Measurements from ENCODE around the gene MAJIN.

MAJIN gene

DNA sequence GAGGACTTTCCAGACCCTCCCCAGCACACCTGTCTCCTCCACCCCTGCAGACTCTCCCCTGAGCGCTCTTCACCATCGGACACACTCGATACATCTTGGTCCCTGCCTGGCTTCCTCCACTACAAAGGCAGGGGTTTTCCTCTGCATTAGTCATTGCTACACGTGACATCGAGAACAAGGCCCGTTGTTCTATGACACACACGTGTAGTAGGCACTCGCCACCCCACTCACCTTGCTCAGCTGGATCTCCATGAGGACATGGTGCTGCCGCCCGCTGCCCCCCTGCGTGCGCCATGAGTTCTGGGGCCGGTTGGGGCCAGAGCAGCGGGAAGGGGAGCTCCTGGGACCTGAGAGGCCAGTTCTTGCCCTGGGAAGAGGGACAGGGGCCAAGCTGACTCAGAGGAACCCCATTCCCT, 71.6 kb downstream of the MAJIN start:
- no peak overlapping the region for H3K4me3 ChIP-seq (replicated peaks; ENCODE audit: low read depth, low read length)
- TF ChIP-seq, protein P1, sequence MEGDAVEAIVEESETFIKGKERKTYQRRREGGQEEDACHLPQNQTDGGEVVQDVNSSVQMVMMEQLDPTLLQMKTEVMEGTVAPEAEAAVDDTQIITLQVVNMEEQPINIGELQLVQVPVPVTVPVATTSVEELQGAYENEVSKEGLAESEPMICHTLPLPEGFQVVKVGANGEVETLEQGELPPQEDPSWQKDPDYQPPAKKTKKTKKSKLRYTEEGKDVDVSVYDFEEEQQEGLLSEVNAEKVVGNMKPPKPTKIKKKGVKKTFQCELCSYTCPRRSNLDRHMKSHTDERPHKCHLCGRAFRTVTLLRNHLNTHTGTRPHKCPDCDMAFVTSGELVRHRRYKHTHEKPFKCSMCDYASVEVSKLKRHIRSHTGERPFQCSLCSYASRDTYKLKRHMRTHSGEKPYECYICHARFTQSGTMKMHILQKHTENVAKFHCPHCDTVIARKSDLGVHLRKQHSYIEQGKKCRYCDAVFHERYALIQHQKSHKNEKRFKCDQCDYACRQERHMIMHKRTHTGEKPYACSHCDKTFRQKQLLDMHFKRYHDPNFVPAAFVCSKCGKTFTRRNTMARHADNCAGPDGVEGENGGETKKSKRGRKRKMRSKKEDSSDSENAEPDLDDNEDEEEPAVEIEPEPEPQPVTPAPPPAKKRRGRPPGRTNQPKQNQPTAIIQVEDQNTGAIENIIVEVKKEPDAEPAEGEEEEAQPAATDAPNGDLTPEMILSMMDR (IDR thresholded peaks at IDR 0.05; ENCODE audit: low read length, missing control alignments) = no peak
- DNase-seq (ENCODE audit: low read depth) = no peak

DNA sequence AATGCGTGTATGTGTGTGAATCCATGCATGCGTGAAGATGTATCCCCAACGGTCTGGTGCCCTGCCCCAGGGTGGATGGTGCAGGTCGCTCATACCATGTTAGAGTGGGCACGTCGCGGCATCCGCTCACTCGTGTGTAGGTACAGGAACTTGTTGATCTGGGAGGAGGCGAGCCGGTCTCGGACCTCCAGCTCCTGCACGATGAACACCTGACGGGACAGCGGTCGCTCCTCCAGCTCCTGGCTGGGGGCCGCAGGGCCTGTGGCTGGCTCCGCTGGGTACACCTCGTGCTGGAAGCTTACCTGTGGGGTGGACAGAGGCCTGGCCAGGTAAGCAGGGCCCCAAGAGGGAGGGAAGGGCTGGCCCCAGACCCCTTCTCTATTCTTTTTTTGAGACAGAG, 73.4 kb downstream of the MAJIN start:
- no peak for DNase-seq (ENCODE audit: low read depth)
- H3K4me3 ChIP-seq (replicated peaks; ENCODE audit: low read depth, low read length) = no peak overlapping the region
- TF ChIP-seq, protein P1 (IDR thresholded peaks at IDR 0.05; ENCODE audit: low read length, missing control alignments) = no peak

DNA sequence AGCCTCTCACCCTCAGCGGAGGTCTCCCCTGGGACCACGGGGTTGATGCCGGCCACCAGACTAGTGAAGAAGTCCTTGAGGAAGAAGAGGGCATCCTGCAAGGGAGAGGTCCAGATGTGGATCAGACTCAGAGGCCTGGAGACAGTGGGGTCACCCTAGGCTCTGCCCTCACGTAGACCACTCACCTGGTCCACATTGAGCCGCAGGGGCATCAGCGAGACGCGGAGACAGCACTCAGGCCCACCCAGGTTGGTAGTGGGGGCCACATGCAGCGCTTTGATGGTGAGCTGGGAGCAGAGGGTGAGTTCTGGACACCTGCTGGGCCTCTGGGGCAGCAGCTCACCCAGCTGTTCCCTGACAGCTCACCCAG, 73.8 kb downstream of the MAJIN start:
- H3K4me3 ChIP-seq (replicated peaks; ENCODE audit: low read depth, low read length) = no peak overlapping the region
- no peak for DNase-seq (ENCODE audit: low read depth)
- TF ChIP-seq, protein P1 (IDR thresholded peaks at IDR 0.05; ENCODE audit: low read length, missing control alignments) = no peak

DNA sequence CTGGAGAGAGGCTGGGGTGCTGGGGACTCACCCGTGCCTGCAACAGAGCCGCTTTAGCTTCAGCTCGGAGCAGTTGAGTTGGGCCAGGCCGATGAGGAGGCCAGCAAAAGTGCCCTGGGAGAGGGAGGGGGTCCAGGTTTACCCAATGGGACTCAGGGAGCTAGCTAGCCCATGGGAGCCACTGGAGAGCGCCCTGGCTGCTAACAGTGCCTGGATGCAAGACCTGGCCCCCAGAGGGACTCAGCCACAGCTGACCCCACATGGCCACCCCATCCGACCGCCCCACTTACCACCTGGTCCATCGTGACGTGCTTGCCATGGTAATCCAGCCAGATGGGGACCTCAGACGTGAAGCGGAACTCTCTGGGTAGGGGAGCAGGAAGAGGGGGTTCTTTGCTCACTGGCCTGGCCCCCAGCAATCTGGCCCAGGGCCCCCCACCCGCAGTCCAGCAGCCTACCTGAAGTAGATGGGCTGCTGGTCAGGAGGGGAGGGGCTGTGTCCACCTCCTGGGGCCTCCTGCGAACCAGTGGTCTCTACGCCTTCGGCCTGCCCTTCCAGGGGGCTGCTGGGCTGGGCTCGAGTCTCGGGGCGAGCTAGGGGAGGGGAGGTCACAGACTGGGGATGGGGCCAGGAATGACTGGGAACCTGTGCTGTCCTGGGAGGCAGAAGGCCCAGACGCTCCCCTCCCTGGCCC, 74.4 kb downstream of the MAJIN start:
- no peak for DNase-seq (ENCODE audit: low read depth)
- TF ChIP-seq, protein P1 (IDR thresholded peaks at IDR 0.05; ENCODE audit: low read length, missing control alignments) = no peak
- no peak overlapping the region for H3K4me3 ChIP-seq (replicated peaks; ENCODE audit: low read depth, low read length)

DNA sequence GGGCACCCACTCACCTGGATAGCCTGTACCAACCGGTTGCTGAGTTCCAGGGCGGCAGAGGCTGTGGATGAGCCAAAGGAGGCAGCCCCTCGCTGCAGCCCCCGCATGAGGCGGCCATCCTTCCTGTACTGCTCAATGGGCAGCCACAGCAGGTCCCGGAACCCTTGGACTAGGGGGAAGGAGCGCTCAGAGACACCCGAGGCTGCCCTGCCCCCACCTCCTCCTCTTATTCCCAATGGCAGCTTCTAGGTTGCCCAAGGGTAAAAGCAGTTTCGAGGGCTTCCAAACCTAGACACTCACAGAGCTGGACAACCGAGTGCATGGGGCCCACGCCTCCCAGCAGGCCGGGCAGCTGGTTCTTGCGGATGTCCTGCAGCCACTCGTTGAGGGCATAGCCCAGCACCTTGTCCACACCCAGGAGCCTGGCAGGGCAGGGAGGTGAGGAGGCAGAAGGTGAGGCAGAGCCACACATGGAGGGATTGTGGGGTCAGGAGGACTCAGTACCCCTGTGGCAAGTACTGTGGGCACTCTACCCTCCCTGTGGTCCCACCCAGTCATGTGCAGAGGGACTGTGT, 75.4 kb downstream of the MAJIN start:
- no peak for DNase-seq (ENCODE audit: low read depth)
- TF ChIP-seq, protein P1 (IDR thresholded peaks at IDR 0.05; ENCODE audit: low read length, missing control alignments) = no peak
- H3K4me3 ChIP-seq (replicated peaks; ENCODE audit: low read depth, low read length) = no peak overlapping the region

DNA sequence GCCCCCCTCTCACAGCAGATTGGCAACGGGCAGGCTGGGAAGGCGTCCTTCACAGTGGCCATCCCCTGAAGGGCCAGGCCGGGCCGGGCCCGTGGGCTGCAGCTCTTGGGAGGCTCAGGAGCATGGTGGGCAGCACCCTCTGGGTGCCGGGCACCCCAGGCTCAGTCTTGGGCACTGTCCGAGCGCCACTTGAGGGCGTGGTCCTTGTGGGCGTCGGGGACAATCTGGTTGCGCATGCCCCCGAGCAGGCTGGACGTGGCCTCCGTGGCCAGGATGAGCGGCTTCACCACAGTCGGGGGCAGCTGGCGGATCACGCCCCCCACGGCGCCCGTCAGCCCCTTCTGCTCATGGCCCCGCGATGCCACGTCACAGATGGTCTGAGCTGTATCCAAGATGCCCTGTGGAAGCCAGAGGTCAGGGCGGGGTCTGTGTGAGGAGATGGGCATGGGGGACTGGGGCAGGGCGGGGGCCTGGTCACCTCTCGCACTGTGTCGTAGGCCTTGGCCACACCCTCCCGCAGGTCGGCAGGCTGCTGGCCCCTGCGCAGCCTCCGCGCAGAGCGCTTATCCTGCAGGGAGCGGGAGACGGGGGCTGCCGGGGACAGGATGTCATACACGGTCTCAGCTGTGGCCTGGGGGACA, 77.0 kb downstream of the MAJIN start:
- no peak for DNase-seq (ENCODE audit: low read depth)
- TF ChIP-seq, protein P1 (IDR thresholded peaks at IDR 0.05; ENCODE audit: low read length, missing control alignments) = no peak
- H3K4me3 ChIP-seq (replicated peaks; ENCODE audit: low read depth, low read length) = no peak overlapping the region
